ENCODE data around the gene TPP1. TPM values are rescaled to one million over a fixed set of nuclear protein-coding genes. Genes with fewer than 3 reads are reported as not detected.
A peak's percentile ranks its signal among the peaks of the same experiment; 100 is the strongest.

The TPP1 gene
- total RNA-seq, 4 donors from 2014 or later: 27.1 to 74.9 (median 40.7) TPM

GRCh38 chr11:6576471-6577373 lies 42.5 kb downstream of the TPP1 start:
- intact Hi-C loops (cut with DNase I; ENCODE audit: low total_unique reads): no loop called here
- DNase-seq: peak; percentile 46 to 48
- H3K27ac ChIP-seq: peak overlapping the region; percentile 59 to 67
- H3K27me3 ChIP-seq: no peaks in the 10 kb centered on the region
- no peak overlapping the region for H3K4me3 ChIP-seq
- no peak for TF ChIP-seq POLR2A (IDR thresholded peaks at IDR 0.05)
- TF ChIP-seq, protein P1, sequence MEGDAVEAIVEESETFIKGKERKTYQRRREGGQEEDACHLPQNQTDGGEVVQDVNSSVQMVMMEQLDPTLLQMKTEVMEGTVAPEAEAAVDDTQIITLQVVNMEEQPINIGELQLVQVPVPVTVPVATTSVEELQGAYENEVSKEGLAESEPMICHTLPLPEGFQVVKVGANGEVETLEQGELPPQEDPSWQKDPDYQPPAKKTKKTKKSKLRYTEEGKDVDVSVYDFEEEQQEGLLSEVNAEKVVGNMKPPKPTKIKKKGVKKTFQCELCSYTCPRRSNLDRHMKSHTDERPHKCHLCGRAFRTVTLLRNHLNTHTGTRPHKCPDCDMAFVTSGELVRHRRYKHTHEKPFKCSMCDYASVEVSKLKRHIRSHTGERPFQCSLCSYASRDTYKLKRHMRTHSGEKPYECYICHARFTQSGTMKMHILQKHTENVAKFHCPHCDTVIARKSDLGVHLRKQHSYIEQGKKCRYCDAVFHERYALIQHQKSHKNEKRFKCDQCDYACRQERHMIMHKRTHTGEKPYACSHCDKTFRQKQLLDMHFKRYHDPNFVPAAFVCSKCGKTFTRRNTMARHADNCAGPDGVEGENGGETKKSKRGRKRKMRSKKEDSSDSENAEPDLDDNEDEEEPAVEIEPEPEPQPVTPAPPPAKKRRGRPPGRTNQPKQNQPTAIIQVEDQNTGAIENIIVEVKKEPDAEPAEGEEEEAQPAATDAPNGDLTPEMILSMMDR (IDR thresholded peaks at IDR 0.05): no peak
- peaks cover 0 to 11% of the 10 kb centered on the region in 2 donors for H3K4me1 ChIP-seq
- no peaks in the 10 kb centered on the region for H3K9me3 ChIP-seq
- no peaks in the 10 kb centered on the region for H3K36me3 ChIP-seq

DNA sequence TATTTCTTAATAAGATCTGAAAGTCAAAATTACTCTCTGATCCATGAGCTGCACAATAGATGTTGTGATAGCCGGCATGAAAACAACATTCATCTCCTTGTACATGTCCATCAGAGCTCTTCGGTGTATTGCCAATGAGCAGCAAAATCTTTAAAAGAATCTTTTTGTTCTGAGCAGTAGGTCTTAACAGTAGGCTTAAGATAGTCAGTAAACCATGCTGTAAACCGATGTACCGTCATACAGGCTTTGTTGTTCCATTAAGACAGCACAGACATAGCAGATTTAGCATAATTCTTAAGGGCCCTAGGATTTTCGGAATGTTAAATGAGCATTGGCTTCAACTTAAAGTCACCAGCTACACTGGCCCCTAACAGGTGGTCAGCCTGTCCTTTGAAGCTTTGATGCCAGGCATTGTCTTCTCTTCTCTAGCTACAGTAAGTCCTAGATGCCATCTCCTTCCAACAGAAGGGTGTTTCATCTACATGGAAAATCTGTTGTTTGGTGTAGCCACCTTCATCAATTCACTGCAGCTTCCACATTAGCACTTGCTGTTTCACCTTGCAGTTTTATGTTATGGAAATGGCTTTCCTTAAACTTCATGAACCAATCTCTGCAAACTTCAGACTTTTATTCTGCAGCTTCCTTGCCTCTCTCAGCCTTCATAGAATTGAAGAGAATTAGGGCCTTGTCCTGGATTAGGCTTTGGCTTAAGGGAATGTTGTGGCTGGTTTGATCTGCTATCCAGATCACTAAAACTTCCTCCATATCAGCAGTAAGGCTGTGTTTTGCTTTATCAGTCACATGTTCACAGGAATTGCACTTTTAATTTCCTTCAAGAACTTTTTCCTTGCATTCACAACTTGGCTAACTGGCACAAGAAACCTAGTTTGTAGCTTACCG lies 44.2 kb downstream of the TPP1 start:
- H3K4me1 ChIP-seq: peaks cover 0 to 11% of the 10 kb centered on the region in 2 donors
- TF ChIP-seq, protein P1 (IDR thresholded peaks at IDR 0.05): no peak
- TF ChIP-seq POLR2A (IDR thresholded peaks at IDR 0.05): no peak
- DNase-seq: no peak
- H3K9me3 ChIP-seq: no peaks in the 10 kb centered on the region
- no peaks in the 10 kb centered on the region for H3K36me3 ChIP-seq
- no peak overlapping the region for H3K27ac ChIP-seq
- H3K4me3 ChIP-seq: no peak overlapping the region
- intact Hi-C loops (cut with DNase I; ENCODE audit: low total_unique reads): no loop called here
- H3K27me3 ChIP-seq: no peaks in the 10 kb centered on the region

DNA sequence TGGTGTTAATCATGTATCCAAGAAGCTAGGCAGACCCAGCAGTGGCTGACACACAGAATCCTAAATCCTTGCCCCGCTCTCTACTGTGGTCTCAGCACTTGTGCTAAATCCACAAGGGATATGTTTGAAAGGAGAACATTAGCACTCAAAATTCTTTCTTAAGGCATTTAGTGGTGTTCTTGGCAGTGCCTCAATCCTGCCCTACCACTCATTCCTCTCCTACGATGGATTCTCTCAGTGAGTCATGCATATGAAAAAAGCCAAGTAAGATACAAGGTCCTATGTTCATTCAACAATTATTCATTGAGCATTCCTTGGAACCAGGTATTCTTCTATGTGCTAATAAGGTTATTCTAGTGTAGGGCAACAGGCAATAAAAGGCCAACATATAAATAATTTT lies 47.0 kb downstream of the TPP1 start:
- no peak for TF ChIP-seq POLR2A (IDR thresholded peaks at IDR 0.05)
- TF ChIP-seq, protein P1 (IDR thresholded peaks at IDR 0.05): no peak
- H3K27ac ChIP-seq: no peak overlapping the region

DNA sequence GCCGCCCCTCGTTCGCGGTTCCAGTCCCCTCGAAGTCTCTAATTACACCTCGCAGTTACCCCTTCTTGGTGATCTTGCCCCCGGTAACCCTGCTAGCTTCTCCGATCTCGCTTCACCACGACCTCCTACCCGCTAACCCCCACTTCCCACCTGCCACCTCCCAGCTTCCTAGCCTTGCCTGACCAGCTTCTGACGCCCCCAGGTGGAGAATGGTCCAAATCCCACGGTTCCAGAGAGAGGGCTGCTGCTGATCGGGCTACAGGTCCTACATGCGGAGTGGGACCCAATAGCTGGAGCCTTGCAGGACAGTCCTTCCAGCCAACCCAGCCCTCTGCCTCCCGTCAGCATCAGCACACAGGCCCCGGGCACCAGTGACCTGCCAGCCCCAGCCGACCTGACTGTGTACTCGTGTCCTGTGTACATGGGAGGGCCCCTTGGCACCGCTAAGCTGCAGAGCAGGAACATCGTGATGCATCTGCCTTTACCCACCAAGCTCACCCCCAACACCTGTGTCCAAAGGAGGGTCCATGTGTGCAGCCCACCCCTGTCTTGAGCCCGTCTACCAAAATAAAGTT lies 47.7 kb downstream of the TPP1 start:
- TF ChIP-seq POLR2A (IDR thresholded peaks at IDR 0.05): no peak
- TF ChIP-seq, protein P1 (IDR thresholded peaks at IDR 0.05): no peak
- H3K9me3 ChIP-seq: no peaks in the 10 kb centered on the region
- no peak overlapping the region for H3K4me3 ChIP-seq
- no peak overlapping the region for H3K27ac ChIP-seq
- H3K36me3 ChIP-seq: no peaks in the 10 kb centered on the region
- intact Hi-C loops (cut with DNase I; ENCODE audit: low total_unique reads): no loop called here
- H3K4me1 ChIP-seq: peaks cover 0 to under 1% of the 10 kb centered on the region in 2 donors
- H3K27me3 ChIP-seq: no peaks in the 10 kb centered on the region
- DNase-seq: no peak

More for the DNA sequence above, 47.0 kb downstream of the TPP1 start:
- Histone ChIP-seq H3K4me3 (no peak overlapping the region), H3K27me3 (no peaks in the 10 kb centered on the region), H3K9me3 (no peaks in the 10 kb centered on the region), H3K4me1 (peaks cover 0 to 7% of the 10 kb centered on the region in 2 donors), H3K36me3 (no peaks in the 10 kb centered on the region)
- intact Hi-C loops (cut with DNase I; ENCODE audit: low total_unique reads): no loop called here
- no peak for DNase-seq
